HL-60/S4 treated with phorbol 12-myristate 13-acetate at 8.2 ng/mL for 4 days and 3 days (cell line): ENCODE results near the gene LCLAT1.

Source experiments
- in situ Hi-C: fragments of 300-500 bp; cut with MboI; formaldehyde crosslinking; loops from 2 replicates; pipeline ENCODE4 v1.15.0; 2022; ENCODE audit warnings: low sequenced_read_pairs

The LCLAT1 gene

GRCh38 chr2:30663806-30664205, 216.8 kb downstream of the LCLAT1 start:
- in situ Hi-C loops: no loop called here

- in situ Hi-C loops: no loop called here
These were observed 217.8 kb downstream of the LCLAT1 start for GRCh38 chr2:30664761-30665358.

GRCh38 chr2:30665761-30666265, 218.8 kb downstream of the LCLAT1 start:
- in situ Hi-C loops: no loop called here

GRCh38 chr2:30666266-30666874, 219.3 kb downstream of the LCLAT1 start:
- in situ Hi-C loops: no loop called here

- in situ Hi-C loops: no loop called here
These were observed 223.4 kb downstream of the LCLAT1 start for GRCh38 chr2:30670453-30670852.

GRCh38 chr2:30673127-30673526, 226.1 kb downstream of the LCLAT1 start:
- in situ Hi-C loops: no loop called here

GRCh38 chr2:30675758-30676157, 228.7 kb downstream of the LCLAT1 start:
- in situ Hi-C loops: no loop called here

GRCh38 chr2:30677231-30677630, 230.2 kb downstream of the LCLAT1 start:
- in situ Hi-C loops: no loop called here

- in situ Hi-C loops: no loop called here
These were observed 230.9 kb downstream of the LCLAT1 start for GRCh38 chr2:30677861-30678385.

GRCh38 chr2:30678410-30679137, 231.5 kb downstream of the LCLAT1 start:
- in situ Hi-C loops: no loop called here

- in situ Hi-C loops: no loop called here
These were observed 232.5 kb downstream of the LCLAT1 start for GRCh38 chr2:30679426-30680088.

- in situ Hi-C loops: no loop called here
These were observed 233.1 kb downstream of the LCLAT1 start for GRCh38 chr2:30680121-30680520.

- in situ Hi-C loops: no loop called here
These were observed 234.0 kb downstream of the LCLAT1 start for GRCh38 chr2:30681022-30681421.

- in situ Hi-C loops: no loop called here
These were observed 236.3 kb downstream of the LCLAT1 start for GRCh38 chr2:30683236-30683956.

- in situ Hi-C loops: no loop called here
These were observed 237.0 kb downstream of the LCLAT1 start for GRCh38 chr2:30684026-30684425.

GRCh38 chr2:30684516-30684915, 237.5 kb downstream of the LCLAT1 start:
- in situ Hi-C loops: no loop called here

- in situ Hi-C loops: no loop called here
These were observed 237.9 kb downstream of the LCLAT1 start for GRCh38 chr2:30684996-30685395.

GRCh38 chr2:30686000-30686399, 239.0 kb downstream of the LCLAT1 start:
- in situ Hi-C loops: no loop called here

GRCh38 chr2:30686669-30687068, 239.6 kb downstream of the LCLAT1 start:
- in situ Hi-C loops: no loop called here

- in situ Hi-C loops: no loop called here
These were observed 241.9 kb downstream of the LCLAT1 start for GRCh38 chr2:30688956-30689401.
